SIG-M5 (cell line): Measurements from ENCODE around the gene GRIK3.
"Not testable (repeated sequence)": the region's sequence is repeated elsewhere in the genome, so short reads cannot be mapped to it uniquely, and the experiment has no call there.

Experiments used
- DNase-seq: peaks from one replicate; lab custom pipeline; 2025; lab: John Stamatoyannopoulos, UW

GRIK3 gene

GRCh38 chr1:36909359-36909758, 125.0 kb downstream of the GRIK3 start:
- not testable (repeated sequence) for DNase-seq

DNA sequence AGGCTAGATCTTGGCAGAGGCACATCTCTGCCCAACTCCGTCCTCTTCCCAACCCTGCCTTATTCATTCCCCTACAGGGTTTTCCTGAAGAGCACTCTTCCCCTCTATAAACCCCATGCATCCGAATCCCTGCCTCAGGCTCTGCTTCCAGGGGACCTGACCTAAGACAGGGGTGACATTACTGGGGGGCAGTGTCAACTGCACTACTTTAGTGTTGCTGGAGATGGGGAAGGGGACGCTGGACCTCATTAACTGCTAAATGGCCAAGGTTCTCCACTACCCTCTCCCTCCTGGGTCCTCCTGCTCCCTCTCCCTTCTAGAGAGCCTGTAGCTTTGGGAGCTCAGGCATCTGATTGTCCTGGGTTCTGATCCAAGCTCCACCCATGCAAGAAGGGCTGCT, 126.2 kb downstream of the GRIK3 start:
- DNase-seq, result no peak

DNA sequence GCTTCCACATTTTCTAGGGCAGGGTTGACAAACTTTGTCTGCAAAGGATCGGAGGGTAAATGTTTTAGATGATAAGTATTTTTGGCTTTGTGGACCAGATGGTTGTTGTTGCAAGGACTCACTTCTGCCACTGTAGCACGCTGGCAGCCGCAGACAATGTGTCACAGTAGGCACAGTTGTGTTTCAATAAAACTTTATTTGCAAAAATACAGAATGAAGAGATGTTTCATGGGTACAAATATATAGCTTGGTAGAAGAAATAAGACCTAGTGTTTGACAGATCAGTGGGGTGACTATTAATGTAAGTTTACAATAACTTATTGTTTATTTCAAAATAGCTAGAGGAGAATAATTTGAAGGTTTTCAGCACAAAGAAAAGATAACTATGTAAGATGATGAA, 127.8 kb downstream of the GRIK3 start:
- no peak for DNase-seq

GRCh38 chr1:36905941-36906340, 128.4 kb downstream of the GRIK3 start:
- no peak for DNase-seq

DNA sequence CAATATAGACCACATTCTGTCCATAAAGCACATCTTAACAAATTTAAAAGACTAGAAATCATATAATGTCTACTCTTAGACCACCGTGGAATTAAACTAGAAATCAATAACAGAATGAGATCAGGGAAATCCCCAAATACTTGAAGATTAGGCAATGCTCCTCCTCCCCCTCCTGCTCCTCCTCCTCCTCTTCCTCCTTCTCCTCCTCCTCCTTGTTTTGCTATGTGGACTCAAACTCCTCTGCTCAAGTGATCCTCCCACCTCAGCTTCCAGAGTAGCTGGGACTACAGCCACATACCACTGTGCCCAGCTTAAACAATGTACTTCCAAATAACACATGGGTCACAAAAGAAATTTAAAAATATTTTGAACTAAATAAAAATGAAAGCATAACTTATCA, 134.2 kb downstream of the GRIK3 start:
- DNase-seq, result no peak

- DNase-seq, result not testable (repeated sequence)
These were observed 136.5 kb downstream of the GRIK3 start for GRCh38 chr1:36897813-36898212.

DNA sequence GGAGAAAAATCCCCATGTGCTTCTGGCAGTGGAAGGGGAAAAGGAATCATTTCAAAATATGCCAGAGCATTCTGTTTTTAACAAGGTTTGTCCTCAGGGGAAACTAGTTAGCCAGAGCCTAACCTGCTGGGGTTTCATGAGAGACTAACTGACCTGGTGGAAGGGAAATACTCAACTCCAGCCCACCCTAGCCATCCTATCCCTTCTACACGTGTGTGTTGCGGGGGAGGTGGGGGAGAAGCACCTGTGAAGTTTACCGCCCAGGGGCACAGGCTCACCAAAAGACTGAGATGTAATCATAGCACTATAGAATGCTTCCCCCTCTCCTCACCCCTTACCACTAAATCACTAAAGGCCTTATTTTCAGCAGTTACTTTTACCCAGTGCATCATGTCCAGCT, 139.5 kb downstream of the GRIK3 start:
- DNase-seq, result no peak

DNA sequence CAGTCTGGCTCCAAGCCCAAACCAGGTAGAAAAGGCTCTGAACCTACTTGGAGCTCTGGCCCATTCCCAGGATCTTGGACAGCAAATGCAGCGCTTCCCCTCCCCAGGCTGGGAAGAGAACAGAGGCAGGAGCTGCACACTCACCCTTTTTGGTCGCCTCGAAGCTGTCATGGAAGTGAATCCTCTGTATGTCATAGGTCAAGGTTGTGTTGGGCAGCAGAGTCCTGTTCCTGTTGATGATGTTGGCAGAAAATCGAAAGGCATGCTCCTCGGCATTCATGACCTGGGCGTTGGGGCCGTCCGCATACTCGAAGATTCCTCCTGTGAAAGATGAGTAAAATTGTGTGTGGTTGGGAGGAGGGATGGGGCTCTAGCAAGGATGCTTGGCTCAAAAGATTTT, 143.5 kb downstream of the GRIK3 start:
- DNase-seq, result no peak

- DNase-seq, result no peak
These were observed 144.7 kb downstream of the GRIK3 start for GRCh38 chr1:36889478-36890226.

DNA sequence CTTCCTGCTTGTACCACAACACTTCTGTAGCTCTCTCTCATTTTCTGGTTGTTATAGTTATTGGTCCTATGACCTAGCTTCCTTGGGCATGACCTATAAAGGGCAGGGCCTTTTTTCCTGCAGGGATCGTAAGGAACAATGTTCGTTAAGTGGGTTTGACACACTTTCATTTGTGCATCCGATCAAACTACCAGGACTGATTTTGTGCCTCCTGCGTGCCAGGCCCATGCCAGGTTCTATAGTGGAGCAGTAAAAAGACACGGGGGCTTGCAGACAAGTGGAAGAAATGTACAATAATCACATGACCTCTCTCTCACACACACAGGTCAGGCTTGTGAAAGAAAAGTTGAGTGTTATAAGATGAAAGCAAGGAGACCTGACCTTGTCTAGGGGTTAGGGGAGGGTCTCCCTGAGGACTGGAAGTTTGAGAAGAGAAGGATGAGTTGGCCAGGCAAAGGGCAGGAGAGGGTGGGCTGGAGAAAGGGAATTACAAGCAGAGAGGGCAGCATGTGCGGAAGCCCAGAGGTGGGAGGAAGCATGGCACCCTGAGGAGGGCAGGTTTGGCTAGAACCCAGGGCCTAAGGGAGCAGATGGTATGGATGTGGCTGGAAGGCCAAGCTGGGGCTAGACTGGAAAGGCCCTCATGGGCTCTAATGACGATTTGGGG, 145.4 kb downstream of the GRIK3 start:
- no peak for DNase-seq

DNA sequence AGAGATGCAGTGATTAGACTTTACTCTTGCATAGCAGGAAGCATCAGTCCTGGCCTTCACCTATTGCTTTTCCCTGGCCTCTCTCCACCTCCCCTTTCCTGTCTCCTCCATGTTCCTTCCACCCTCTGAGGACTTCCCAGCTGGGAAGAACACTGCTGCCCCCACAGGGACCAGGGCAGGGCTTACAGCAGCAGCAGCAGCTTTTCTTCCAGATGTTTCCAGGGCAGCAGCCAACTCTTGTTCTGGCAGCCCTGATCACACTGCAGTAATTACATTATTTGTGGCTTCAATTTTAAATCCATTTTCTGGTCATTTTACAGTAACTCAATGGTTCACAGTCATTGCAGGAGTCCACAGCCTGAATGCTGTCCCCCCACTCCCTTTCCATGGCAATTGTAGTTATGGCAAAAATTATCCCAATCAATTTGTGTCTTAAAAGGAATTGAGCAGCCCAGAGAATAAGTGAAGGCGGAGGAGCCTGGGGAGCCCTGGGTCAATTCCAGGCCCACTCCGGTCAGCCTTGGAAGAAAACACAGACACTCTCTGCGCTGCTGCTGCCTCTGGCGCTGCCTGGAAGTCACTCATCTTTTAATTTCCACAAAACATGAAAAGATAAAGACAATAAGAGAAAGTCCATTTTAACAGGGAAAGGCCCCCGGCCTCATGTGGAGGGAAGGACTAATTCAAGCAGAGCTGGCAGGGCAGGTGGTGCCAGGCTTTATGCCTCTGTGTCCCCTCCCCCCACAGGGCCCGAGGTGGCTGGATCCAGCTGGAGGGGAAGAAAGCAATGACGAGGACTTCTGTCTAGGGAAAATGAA, 148.6 kb downstream of the GRIK3 start:
- no peak for DNase-seq

- DNase-seq, result no peak
These were observed 149.5 kb downstream of the GRIK3 start for GRCh38 chr1:36884801-36885200.

- no peak for DNase-seq
These were observed 150.2 kb downstream of the GRIK3 start for GRCh38 chr1:36884029-36884701.

GRCh38 chr1:36883315-36883949, 150.9 kb downstream of the GRIK3 start:
- DNase-seq, result no peak

DNA sequence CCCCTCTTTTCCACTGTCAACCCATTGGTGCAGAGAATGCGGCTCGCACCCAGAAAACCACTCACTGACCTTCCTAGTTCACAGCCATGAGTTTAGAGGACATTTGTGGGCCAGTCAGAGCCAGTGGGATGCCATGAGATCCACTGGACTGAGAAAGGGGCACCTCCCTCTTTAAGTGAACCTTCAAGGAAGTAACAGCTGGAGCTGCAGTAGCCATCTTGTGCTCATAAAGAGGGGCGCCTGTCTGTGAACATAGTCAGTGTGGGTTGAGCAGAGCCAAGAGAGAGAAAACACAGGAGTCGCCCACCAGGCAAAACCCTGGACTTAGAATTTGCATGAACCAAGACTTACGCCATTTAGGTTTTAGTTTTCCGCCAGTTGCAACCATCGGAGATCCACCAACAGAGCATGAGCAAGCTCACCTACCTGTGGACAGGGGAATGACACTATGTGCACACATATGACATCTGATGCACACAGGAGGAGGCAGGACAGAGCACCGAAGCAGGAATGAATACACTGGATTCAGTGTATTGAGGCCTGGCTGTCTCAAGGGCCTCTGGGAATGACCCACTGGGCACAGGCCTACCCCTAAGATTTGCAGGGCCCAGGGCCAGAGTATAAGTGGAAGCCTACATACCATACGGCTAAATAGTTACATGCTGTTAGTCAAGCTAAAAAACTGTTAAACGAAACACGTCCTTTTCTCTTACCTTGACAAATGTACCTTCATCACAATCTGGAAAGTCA, 151.6 kb downstream of the GRIK3 start:
- no peak for DNase-seq

- DNase-seq, result no peak
These were observed 152.8 kb downstream of the GRIK3 start for GRCh38 chr1:36881541-36881940.

DNA sequence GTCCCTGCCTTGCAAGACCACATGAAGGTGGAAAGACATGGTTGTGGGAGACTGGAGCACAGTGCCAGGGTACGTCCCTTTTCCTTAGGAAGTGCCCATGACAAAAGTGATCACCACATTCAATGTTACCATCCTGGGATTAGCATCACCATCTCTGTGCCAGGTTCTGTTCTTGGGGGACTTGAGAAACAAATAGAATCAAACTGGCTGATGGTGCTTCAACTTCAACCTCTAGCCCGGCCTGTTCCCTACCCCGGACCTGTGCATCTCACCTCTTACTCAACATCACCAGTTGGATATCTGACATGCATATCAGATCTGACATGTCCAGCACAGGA, 153.3 kb downstream of the GRIK3 start:
- DNase-seq, result no peak

GRCh38 chr1:36880155-36881067, 153.9 kb downstream of the GRIK3 start:
- no peak for DNase-seq

DNA sequence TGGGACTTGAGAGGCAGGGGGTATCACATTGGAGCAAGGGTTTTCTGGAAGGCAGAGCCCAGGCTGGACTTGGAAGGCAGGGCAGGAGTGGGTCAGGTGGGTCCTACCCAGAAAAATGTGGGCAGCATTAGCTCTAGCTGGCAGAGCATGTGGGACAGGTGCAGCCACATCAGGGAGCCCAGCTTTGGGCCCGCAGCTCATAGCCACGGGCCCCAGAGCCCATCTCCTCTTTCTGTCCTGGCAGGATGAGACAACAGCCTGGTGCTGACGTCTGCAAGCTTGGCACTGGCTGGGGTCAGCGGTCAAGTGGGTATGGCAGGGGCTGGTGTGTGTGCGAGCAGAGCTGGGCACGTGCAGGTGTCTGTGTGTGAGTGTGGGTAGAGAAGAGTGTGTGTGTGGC, 154.7 kb downstream of the GRIK3 start:
- DNase-seq, result no peak

GRCh38 chr1:36876990-36877389, 157.3 kb downstream of the GRIK3 start:
- no peak for DNase-seq
